22Rv1 (cell line): ENCODE data around the gene CNOT1.

Experiments
- H3K27ac ChIP-seq: fragments of 450-650 bp; 2 replicates; pipeline ENCODE4 v1.5.1; 2017
- ZFX ChIP-seq: fragments of 450-650 bp; IDR thresholded peaks from 2 replicates; pipeline ENCODE4 v1.6.1; 2017; ENCODE audit warnings: antibody characterized with exemption, borderline replicate concordance
- TF ChIP-seq, protein P1 (sequence below): fragments of 450-650 bp; IDR thresholded peaks from 2 replicates; pipeline ENCODE4 v1.5.1; 2017; ENCODE audit warnings: mild to moderate bottlenecking

CNOT1 gene

DNA sequence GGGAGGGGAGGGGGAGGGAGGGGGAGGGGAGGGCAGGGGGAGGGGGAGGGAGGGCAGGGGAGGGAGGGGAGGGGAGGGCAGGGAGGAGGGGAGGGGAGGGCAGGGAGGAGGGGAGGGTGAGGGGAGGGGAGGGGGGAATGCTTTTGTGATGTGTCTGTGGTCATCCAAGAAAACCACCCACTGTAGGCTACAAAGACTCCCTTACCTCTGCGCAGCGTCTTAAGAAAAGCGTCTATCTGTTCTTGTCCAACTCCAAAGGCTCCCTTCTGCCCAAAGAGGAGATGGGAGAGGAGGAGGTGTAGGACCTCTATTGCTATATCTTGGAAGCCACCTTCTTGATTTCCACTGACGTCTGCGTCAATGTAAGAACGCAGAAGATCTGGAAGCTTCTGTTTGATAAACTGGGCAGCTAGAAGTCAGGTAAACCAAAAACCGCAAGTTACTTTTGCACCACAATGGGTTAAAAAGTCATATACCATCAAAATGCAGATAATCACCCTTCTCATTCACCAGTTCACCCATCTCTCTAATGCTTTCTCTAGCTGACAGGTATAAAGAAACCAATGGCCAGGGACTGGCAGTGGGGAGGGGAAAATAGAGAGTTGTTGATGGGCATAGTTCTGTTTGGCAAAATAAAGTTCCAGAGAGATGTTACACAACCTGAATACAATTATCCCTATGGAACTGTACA, 43.1 kb downstream of the CNOT1 start:
- TF ChIP-seq, protein P1, sequence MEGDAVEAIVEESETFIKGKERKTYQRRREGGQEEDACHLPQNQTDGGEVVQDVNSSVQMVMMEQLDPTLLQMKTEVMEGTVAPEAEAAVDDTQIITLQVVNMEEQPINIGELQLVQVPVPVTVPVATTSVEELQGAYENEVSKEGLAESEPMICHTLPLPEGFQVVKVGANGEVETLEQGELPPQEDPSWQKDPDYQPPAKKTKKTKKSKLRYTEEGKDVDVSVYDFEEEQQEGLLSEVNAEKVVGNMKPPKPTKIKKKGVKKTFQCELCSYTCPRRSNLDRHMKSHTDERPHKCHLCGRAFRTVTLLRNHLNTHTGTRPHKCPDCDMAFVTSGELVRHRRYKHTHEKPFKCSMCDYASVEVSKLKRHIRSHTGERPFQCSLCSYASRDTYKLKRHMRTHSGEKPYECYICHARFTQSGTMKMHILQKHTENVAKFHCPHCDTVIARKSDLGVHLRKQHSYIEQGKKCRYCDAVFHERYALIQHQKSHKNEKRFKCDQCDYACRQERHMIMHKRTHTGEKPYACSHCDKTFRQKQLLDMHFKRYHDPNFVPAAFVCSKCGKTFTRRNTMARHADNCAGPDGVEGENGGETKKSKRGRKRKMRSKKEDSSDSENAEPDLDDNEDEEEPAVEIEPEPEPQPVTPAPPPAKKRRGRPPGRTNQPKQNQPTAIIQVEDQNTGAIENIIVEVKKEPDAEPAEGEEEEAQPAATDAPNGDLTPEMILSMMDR = no peak
- no peak for TF ChIP-seq ZFX
- H3K27ac ChIP-seq = peak overlapping the region; percentile 10; the same call in 1 of the 2 replicates

DNA sequence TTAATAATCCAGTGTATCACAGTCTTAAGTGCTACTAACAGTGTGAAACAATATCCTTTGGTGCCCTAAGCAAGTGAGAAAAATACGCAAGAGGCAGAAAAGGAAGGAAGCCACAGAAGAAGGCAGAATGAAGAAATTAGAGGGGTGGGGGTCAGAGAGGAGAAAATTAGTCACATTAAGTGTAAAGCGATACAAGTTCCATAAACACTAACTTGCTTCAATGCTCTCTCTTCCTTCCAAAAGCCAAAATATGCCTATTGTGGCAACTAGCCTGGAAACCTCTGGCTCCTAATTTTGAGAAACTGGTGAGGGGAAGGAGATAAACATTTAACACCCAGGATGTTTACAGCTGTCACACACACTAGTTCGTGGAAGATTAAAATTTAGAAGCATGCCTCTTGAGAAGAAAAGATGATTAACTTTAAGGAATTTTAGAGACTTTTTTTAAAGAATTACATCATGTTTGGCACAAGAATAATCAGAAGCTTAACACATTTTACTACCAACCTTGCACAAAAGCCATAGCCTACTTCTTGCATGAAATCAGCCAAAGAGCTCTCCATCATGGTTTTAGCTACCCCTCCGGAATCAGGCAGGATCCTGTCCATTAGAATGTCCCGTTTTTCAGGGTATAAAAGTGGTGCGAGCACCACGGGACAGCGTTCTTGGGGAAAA, 44.7 kb downstream of the CNOT1 start:
- TF ChIP-seq, protein P1 = no peak
- TF ChIP-seq ZFX = no peak
- H3K27ac ChIP-seq = no peak overlapping the region

DNA sequence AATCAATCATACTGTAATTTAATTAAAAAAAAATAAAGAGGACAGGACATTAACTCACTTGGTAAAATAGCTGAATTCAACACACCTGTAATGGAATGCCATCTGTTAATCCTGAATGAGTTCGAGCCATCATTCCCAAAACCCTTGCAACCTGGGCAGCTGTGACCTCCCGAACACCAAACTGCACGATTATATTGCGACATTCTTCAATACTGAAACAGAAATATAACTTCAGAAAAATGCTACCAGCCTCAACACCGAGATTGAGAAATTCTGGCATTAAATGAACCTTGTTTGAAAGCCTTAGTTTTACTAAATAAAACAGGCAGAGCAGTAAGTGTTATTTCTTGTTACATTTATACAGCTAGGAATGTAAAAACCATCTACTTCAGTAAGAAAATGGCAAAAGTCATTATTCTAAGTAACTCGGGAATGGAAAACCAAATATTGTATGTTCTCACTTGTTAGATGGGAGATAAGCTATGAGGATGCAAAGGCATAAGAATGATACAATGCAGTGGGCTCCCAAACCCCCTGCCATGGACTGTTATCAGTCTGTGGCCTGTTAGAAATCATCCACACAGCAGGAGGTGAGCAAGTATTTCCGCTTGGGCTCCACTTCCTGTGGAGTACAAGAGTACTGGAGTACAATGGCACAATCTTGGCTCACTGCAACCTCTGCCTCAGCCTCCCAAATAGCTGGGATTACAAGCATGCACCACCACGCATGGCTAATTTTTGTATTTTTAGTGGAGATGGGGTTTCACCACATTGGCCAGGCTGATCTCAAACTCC, 46.5 kb downstream of the CNOT1 start:
- no peak for TF ChIP-seq ZFX
- TF ChIP-seq, protein P1 = no peak
- H3K27ac ChIP-seq = no peak overlapping the region

DNA sequence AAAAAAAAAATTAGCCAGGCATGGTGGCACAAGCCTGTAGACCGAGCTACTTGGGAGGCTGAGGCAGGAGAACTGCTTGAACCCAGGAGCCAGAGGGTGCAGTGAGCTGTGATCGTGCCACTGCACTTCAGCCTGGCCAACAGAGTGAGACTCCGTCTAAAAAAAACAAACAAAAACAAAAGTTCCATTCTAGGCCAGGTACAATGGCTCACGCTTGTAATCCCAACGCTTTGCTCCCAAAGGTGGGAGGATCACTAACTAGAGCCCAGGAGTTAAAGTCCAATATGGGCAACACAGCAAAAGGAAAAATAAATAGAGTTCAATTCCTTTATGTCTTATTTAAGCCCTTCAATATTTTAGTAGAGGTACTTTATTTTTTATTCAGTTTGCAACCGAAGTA, 47.5 kb downstream of the CNOT1 start:
- TF ChIP-seq, protein P1 = no peak
- TF ChIP-seq ZFX = no peak
- no peak overlapping the region for H3K27ac ChIP-seq

DNA sequence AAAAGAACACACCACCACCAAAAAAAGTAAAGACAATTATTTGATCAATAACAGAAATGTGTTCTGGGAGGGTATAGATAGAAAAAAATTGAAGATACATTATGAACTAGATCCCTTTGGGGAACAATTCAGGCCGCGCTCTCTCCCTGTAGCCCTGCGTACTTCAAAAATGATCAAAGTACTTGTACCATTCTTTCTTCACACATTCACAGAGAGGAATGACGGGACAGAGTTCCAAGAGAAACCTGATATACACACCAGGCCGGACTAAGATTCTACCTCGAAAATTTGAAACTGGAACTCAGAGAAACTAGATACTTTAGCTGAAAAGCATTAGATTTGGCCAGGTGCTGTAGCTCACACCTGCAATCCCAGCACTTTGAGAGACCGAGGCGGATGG, 50.0 kb downstream of the CNOT1 start:
- no peak for TF ChIP-seq ZFX
- TF ChIP-seq, protein P1 = no peak

DNA sequence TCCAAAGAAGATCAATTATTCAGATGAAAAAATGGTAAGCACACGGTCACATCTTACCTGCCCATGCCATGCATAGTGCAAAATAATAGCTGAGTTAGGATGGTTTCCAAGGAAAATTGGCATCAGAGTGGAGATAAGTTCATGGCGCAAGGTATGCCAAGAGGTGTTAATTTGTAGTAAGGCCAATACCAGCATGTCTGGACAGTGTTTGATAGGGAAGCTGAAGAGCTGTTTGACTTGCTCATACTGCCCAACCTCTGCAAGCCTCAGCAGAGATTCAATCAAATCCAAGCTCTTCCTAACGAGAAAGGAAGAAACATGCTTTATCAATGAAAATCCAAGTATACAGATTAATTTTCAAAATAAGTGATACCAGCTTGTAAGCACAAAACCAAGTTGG, 51.0 kb downstream of the CNOT1 start:
- no peak for TF ChIP-seq ZFX
- TF ChIP-seq, protein P1 = no peak
- no peak overlapping the region for H3K27ac ChIP-seq

More for the DNA sequence above, 50.0 kb downstream of the CNOT1 start:
- H3K27ac ChIP-seq = no peak overlapping the region

DNA sequence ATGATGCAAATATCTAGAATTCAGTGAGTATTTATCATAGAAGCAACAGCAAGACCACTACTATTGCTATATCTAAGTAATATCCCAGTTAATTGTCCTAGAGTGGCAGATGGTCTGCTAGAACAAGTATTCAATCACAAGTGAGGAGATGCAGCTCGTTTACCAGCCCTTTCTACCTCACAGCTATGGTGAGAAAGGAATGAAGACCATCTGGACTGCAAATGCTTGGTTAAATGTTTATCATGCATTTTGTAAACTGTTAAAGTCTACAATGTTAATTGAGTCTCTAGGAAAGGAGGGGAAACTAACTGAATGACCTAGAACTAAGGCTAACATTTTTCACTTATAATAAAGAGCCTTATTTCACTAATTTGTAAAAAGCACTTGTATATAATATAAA, 52.5 kb downstream of the CNOT1 start:
- TF ChIP-seq, protein P1 = no peak
- no peak for TF ChIP-seq ZFX
- H3K27ac ChIP-seq = no peak overlapping the region
